ENCODE data around the gene KIF21A.
A peak's percentile ranks its signal among the peaks of the same experiment; 100 is the strongest.

Gene KIF21A

DNA sequence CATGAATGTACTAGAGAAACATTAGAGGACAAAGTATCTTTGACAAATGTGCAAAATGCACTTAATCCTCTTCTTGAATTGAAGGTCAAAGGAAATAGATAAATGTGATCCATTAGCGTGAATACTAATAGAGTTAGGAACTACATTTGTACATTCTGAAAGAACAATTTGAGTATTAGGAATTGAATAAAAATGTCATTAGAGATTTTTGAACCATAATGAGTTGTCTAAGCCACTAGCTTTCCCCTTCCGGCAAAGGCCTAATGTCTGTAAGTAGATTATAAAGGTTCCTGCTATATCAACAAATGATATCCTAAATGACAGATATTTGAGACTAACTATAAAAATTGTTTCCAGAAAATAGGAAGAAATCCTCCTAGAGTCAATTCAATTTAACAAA is 59.8 kb downstream of the KIF21A start:
- no peak for DNase-seq

DNA sequence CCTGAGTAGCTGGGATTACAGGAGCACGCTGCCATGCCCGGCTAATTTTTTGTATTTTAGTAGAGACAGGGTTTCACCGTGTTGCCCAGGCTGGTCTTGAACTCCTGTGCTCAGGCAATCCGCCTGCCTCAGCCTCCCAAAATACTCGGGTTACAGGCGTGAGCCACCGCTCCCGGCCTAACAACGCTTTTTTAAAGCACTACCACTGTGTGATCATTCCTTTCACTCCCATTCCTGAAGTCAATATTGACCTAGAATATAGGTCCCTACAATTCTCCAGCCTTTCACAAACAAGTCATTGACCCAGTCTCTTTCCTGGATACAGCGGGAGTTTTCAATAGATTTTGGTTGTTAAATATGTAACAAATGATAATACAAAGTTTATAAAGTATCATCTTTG is 62.8 kb downstream of the KIF21A start:
- no peak for DNase-seq

DNA sequence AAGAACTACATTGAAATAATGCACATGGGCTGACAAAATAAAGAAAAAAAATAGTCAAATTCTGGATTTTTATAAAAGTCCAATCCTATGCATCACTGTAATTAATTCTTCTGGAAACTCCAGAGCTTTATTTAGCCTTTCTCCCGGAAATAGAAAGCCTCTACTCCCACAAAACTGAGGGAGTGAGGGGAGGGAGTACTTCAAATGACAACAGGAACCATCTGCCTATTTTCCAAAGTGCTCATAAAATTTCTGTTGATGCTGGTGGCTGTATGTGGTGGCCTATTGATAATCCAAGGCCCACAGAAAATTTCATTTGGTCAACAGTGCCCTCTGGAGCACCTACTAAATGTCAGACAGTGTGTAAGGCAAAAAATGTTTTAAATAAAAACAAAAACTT is 64.6 kb downstream of the KIF21A start:
- no peak for DNase-seq

DNA sequence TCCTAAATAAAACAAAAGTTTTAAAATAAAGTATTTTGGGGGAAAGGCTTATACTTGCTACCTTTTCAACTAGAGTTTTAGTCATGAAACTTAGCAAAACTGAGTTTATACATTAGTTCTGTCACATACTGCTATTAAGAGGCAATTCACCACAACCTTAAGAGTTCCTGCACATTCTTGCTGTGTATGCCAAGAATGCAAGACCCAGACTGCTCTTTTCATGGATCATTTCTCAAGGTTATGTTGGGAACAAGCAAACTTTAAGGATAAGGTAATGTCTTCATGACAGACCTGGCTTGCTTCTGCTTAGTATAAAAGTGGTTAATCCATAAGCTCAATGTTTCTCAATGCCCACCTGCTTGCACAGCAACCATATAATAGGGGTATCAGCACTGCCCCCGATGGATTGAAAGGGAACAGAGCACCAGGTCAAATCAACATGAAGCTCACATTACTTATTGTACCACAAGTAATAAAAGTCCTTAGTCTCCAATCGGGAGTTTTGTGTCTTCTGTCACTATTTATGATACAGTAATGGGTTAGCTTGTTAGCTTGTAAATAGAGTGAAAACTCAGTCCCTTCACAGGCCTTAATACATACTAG is 67.6 kb downstream of the KIF21A start:
- no peak for DNase-seq

DNA sequence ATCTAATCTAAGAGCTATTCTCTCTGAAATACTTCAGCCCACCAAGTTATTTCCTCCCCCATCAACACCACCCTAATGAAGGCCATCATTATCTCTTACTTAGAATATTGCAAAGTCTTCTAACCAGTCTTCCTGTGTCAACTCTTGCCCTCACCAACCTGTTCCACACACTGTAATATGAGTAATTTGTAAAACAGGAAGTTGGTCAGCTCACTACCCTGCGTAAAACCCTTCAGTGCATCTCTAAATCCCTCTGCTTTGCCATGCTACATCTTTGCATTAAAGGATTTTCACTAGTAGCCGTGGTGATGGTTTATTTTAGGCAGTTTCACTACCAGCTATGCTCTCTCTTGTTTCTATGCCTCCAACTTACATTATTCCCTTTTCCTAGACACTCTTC is 70.0 kb downstream of the KIF21A start:
- DNase-seq, result peak in 1 of 2 experiments; percentile 20

DNA sequence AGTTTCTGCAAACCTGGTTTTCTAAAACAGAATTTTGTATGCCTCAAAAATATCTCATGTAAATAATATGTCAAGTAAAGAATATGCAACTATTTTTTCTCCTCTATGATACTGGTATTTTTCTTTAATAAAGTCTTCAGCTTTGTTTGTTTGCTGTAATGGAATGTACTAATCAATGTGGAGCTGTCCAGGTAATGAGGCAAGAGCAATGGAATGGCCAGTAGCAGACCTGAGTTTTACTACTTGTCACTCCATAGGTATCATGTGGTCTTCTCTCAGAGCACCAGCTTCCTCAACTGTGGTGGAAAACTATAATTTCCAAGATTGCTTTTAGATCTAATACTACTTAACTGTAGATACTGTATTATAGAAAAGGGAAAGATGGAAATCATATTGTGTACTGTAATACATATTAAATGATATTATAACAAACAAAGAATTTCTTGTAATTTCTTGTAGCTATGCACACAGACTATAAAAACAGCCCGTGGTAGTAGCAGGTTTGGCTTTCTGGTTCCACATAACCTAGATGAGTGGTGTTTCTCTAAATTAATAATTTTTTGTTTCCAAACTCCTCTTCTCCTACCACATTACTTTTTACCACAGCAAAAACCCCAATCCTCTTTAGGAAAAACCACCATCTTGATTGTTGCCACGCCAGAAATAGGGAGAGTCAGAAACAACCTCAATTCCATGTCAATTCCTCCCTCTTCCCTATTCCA is 70.6 kb downstream of the KIF21A start:
- DNase-seq, result no peak

DNA sequence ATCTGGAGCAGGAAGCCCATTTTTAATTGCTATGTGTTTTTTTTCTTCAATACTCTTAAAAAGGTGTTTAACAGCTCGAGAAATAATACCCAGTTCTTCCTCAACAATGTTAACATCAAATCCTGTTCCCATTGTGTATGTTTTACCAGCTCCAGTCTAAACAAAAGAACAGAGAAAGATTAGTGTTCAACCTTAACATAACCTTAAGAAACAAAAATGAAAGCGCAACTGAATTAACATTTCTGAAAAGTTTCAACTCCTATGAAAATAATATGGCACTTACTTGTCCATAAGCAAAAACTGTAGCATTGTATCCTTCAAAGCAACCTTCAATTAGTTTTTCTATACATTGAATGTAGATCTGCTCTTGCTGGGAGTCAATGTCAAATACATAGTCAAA is 73.2 kb downstream of the KIF21A start:
- DNase-seq, result no peak

DNA sequence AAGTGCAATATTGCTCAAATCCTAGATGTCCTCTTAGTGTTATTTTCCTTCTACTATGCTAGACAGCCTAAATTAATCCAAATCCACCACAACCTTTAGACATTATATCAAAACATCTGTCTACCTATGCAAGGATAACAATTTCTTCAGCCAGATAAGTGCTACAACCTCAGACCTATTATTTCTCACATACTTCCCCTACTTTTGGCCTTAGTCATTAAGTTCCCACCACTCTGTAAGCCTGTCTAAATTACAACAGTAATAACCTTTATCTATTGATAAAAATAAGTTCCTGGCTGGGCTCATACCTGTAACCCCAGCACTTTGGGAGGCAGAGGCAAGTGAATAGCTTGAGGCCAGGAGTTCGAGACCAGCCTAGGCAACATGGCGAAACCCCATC is 74.0 kb downstream of the KIF21A start:
- no peak for DNase-seq

DNA sequence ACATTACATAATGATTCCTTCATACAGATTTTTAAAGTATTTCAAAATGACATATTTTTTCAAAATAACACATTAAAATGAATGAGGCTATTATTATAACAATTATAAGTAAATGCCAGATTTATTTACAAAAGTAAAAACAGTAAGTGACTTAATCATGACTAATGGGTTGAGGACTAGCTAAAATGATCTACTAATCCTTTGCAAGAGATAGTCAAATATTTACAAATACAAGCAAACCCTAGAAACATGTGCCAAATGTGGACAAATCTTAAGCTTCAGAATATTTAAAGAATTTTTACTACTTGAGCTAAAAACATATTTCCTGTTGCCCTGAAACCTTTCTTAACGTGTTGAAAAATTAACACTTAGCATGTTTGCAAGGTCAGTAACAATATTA is 74.8 kb downstream of the KIF21A start:
- no peak for DNase-seq

DNA sequence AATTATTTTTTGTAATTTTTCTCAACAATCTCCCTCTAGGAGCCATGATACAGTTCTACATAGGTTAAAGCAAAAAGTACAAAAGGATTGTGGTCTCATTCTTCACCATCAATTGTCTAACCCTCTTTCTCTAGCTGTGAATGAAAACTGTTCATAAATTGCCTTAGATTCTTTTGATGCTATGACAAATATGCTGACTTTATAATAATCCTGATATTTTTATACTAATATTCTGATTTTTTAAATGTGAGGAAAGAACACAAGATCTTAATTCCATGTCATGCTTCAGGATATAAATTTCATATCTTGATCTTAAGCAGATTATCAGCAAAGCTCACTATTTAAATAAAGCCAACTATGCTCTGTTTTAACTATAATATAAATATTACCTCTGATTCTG is 75.4 kb downstream of the KIF21A start:
- no peak for DNase-seq

DNA sequence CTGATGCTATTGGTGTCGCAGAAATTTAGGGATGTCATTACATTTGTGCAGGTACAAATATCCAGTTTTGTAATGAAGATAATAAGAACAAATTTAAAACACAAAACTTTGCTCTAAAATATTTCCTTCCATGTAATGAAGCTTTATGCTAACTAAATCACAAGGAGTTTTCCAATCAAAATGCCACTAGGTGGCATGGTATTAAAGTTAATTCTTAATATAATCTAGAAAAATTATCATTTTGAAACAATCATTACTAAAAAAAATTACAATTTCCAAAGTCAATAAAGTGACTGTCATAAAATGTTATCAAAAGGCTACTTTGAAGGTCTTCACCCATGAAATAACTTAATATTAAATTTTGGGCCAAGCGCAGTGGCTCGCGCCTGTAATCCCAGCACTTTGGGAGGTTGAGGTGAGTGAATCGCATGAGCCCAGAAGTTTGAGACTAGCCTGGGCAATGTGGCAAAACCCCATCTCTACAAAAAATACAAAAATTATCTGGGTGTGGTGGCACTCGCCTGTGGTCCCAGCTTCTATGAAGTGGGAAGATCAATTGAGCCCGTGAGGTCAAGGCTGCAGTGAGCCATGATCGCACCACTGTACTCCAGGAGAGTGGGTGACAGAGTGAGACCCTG is 77.4 kb downstream of the KIF21A start:
- DNase-seq, result no peak

DNA sequence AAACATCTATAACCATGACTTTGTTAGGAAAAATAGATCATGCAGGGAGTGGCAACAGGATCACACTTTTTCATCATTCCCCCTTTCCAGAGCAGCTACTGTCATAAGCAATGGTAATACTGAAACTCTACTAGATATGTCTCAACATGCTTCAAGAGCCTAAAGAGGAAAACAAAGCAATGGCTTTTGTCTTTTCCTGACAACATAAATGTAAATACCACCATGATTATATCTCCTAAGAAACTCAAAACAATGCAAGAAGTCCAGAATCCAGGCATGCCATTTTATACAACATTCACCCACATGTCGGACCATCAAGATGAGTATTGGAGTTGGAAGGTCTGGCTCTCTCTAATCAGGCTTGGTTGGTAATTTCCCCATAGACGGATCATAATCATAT is 78.7 kb downstream of the KIF21A start:
- no peak for DNase-seq

DNA sequence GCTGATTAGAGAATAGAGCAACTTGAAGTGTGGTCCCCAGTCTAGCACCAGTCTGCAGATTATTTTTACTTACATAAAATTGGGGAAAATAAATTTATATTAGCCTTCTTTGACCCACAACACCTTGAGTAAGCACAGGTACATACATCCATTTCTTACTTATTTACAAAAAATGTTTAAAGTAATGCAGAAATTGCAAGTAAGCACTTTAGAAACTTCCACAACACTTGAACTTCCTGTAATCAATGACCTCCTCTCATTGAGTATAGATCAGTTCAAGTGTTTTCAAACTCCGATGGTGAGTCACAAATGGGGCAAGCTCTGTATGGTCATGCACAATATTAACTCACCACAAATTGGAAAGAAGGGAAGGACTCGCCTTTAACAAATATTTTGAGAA is 83.3 kb downstream of the KIF21A start:
- DNase-seq, result no peak

DNA sequence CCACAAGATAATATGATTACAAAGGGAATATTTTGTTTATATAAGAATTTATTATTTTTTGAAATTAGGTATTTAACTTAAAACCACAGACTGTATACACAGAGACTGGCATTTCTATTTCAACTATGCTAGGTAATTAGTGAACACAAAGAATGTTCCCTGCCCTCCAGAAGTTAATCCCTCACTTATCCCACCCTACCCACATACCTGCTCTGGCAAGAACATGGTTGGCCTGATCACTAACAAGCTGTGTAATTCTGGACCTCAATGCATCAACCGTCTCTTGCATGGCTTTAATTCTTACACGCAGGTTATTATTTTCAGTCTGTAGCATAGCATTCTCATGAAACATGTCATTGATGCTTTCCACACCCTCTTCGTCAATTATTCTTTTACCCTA is 85.9 kb downstream of the KIF21A start:
- no peak for DNase-seq

DNA sequence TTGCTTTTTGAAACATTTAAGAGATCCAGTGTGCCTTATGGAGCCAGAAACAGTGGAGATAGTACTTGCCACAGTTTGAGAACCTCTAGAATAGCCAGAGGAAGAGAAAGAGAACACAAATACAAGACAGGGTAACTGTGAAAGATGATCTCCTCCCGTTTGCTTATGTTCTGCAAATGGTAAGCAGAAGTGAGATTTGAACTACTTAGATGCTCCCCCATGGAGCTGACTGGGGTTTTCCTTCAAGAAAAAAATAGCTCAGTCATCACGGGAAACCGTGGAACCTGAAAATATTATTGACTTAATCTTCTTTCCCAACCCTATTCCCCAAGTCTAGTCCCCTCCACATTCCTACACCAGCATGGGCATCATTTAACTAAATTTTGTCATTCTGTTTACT is 87.1 kb downstream of the KIF21A start:
- DNase-seq, result no peak

DNA sequence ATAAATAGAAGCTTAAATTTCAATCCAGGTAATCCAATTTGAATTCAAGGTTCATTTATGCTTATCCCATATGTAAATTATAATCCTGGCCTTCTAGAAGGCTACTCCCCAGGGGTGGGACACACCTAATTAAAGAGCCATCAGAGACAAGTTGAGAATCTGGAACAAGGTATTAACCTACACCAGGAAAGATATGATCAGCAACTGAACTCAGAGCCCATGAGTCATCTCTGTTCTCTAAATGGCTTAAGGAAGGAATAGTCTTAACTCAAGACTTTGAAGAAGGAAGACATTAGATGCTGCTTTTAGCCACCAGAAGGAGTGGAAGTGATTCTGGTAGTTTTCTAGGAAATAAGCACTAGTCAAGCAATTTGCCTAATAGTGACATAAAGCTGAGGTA is 88.0 kb downstream of the KIF21A start:
- DNase-seq, result no peak

DNA sequence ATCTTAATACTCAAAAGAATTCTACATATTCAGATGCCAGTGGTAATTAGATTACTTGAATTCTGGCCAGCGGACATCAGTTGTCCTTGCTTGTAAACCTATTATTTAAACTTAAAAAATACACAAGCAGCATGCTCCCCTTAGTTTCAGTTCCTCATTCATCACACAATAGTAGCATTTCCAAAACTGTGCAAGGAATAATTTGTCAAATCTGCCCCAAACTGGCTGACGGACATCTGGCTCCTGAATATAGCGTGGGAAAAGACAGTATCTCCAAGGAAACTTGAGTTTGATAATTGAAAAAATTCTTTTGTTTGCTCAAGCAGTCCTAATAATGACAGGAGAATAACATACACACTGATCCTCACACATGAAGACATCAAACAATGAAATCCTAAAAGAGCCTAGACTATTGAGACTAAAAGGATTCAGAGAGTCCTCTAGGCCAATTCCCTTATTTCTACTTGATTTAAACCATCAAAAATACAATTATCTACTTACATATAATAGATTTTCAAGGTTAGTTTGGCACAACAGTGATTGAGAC is 90.4 kb downstream of the KIF21A start:
- DNase-seq, result no peak

DNA sequence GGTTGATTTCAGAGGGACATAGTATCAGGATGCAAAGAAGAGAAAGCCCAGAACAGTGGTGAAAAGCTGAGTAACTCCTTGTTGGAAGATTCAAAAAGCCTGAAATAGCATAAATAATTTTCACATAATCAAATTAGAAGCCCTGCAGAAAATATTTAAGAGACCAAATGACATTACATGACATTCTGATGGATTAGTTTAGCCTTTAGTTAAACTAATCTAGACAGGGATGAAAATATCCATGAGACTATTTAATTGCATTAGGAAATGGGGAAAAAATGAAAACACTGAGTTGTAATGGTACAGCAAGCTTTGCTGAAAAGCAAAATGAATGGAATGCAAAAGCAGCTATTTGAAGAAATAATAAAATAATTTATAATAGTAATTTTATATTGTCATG is 91.8 kb downstream of the KIF21A start:
- DNase-seq, result no peak

DNA sequence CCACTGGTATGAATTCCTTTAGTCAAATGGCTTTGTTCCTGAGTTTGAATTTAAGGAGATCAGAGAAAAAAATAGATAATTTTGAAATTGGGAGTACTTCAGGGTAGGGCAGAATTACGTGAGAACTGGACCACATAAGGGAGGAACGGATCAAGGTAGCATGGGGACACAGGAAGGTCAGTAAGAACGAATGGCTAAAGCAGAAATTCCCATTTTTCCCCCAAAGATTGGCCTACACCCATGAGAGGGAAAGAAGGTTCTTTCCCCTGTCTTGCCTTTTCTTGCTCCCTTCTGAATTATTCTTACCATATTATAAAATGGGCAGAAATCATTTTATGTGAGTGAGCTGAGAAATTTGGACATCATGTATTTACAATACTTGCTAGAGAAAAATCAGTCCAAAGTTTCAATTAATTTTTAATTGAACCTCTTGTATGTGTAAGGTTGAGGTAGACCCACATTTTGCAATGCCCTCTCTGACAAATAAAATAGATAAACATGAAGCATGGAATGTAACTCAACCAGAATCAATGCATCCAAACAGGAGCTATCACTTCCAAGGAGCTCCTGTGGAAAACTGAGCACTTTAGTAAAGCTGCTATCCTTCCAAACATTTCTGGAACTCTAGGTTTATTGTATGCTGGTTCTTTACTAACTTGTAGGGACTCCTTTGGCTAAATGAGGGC is 93.8 kb downstream of the KIF21A start:
- no peak for DNase-seq

DNA sequence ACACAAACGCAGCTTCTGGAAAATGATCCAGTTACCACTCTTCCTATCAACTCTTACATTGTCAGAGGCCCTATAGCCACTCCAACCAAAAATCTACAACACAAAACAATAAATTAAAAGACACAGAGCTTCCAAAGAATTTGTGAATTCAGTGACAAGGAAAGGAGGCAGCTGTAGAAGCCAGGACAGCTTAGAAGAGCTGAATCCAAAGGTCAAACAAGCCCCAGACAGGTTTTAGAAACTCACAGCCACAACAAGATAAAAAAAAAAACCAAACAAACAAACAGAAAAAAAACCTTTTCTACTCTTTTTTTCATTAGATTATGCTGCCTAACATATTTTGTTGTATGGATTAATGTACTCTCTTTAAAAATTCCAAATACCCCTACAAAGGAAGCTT is 94.4 kb downstream of the KIF21A start:
- no peak for DNase-seq

DNA sequence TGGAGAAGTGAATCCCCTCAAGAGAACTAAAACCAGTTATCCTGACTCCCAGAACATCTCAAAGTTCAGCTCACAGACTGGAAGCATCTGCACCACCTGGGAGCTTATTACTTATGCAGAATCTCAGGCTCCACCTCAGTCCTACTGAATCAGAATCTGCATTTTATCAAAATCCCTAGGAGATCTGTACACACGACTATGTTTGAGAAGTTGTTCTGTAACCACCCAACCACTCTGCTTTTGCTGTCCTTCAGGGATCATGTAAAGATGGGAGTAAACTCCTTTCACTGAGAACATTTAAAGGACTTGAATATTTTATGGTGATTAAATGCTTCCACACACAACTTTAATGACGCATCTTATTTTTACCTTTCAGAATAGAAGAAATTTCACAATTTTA is 98.0 kb downstream of the KIF21A start:
- DNase-seq, result no peak

DNA sequence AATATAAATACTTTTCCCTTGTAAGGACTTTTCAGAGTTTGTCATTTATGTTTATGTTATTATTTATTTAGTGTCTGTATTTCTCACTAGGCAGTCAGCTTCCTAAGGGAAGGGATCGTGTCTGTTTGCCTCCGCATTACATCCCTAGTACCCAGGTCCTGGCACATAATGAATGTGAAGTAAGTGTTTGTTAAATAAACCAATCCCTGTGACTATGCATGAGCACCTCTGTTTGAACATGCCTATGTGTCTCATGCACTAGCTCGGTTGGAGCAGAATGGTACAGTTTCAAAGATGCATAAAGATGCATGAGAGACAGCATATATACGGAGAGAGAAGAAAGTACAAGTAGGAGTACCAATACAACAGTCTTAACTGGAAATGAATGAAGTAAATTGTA is 99.3 kb downstream of the KIF21A start:
- DNase-seq, result no peak

DNA sequence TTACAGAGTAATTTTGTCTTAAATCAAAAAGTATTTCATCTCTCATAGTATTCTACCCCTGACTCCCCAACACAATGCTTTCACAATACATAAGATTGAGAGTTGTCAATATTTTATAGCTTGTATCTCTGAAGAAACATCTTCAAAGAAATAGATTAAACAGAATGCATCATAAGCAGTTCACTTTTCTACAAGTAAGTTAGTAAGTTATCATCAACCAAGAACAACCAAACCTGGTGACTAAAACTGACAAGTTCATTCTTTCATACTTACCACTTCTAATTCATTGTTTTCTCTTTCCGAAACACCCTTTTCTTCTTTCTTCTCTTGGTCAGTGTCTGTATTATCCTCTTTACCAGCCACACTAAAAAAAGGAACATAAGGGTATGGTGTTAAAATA is 101.2 kb downstream of the KIF21A start:
- DNase-seq, result no peak

DNA sequence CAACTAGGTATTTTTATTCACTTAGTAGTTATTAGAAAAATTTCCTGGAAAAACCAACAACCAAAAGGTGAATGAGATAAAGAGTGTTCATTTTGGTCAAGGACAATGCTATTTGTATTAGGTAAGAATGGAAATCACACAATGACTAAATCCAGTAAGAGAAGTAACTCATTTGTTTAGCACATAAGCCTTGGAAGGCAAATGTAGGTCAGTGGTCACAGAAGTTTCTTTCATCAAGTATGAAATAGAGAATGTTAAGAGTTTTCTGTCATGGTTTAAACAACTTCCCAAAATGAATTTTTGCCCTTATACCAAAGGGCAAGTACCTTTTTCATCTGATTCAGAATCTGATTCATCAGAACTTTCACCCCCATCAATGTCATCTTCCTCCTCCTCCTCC is 101.7 kb downstream of the KIF21A start:
- no peak for DNase-seq

Measured in SW 1271 (cell line).